ENCODE data around the gene SLC26A11.

GRCh38 chr17:80290156-80290555, 69.9 kb downstream of the SLC26A11 start:
- TF ChIP-seq USF2 (IDR thresholded peaks at IDR 0.05) (no peak), CTCF (IDR thresholded peaks at IDR 0.05) (no peak), RAD21 (conservative IDR thresholded peaks at IDR 0.05 in 1 of 2, IDR thresholded peaks at IDR 0.05 in 1 of 2) (no peak), ESRRA (IDR thresholded peaks at IDR 0.05; ENCODE audit: borderline replicate concordance, low read length) (no peak), EP300 (IDR thresholded peaks at IDR 0.05) (no peak), POLR2A (IDR thresholded peaks at IDR 0.05; ENCODE audit: low read length) (no peak), BCL3 (IDR thresholded peaks at IDR 0.05) (no peak), HDAC2 (IDR thresholded peaks at IDR 0.05) (no peak), NR3C1 (IDR thresholded peaks at IDR 0.05) (no peak)

Measured in A549 (cell line).